ENCODE measurements around the gene NAV3.
"Not testable (repeated sequence)": the region's sequence is repeated elsewhere in the genome, so short reads cannot be mapped to it uniquely, and the experiment has no call there.

The NAV3 gene

GRCh38 chr12:78257662-78258061 lies 427.0 kb downstream of the NAV3 start:
- not testable (repeated sequence) for DNase-seq (ENCODE audit: low read depth)

GRCh38 chr12:78260976-78261375 lies 430.3 kb downstream of the NAV3 start:
- no peak for DNase-seq (ENCODE audit: low read depth)

- DNase-seq (ENCODE audit: low read depth): no peak
Measured at GRCh38 chr12:78261901-78262300, 431.2 kb downstream of the NAV3 start.

All from activated T-cell treated with anti-CD3 and anti-CD28 coated beads for 24 hours (primary cell).